NCI-H1417 treated with DMSO at 0.1 percent for 48 hours (cell line): Measurements from ENCODE around the gene SEMA4G.
"Not testable (repeated sequence)": the region's sequence is repeated elsewhere in the genome, so short reads cannot be mapped to it uniquely, and the experiment has no call there.

Source experiments
- DNase-seq: peaks from one replicate; lab custom pipeline; 2025; lab: John Stamatoyannopoulos, UW

The SEMA4G gene

GRCh38 chr10:100970076-100970913 lies 991 bp downstream of the SEMA4G start:
- no peak for DNase-seq

GRCh38 chr10:100970914-100971811 lies 1.9 kb downstream of the SEMA4G start:
- DNase-seq: no peak

GRCh38 chr10:100972115-100972903 lies 3.0 kb downstream of the SEMA4G start:
- no peak for DNase-seq

GRCh38 chr10:100972904-100973535 lies 3.7 kb downstream of the SEMA4G start:
- no peak for DNase-seq

GRCh38 chr10:100975397-100975796 lies 6.1 kb downstream of the SEMA4G start:
- DNase-seq: not testable (repeated sequence)

- DNase-seq: no peak
Observed at GRCh38 chr10:100976906-100977305, 7.6 kb downstream of the SEMA4G start.

- DNase-seq: no peak
Observed at GRCh38 chr10:100977436-100977835, 8.1 kb downstream of the SEMA4G start.

GRCh38 chr10:100978121-100978900 lies 9.0 kb downstream of the SEMA4G start:
- DNase-seq: no peak

- no peak for DNase-seq
Observed at GRCh38 chr10:100978901-100979195, 9.5 kb downstream of the SEMA4G start.

GRCh38 chr10:100979791-100980272 lies 10.5 kb downstream of the SEMA4G start:
- no peak for DNase-seq

GRCh38 chr10:100980311-100980710 lies 11.0 kb downstream of the SEMA4G start:
- DNase-seq: no peak

GRCh38 chr10:100980711-100981110 lies 11.4 kb downstream of the SEMA4G start:
- DNase-seq: no peak

- no peak for DNase-seq
Observed at GRCh38 chr10:100981178-100981772, 12.0 kb downstream of the SEMA4G start.

GRCh38 chr10:100982916-100983830 lies 13.9 kb downstream of the SEMA4G start:
- no peak for DNase-seq

GRCh38 chr10:100983868-100984671 lies 14.8 kb downstream of the SEMA4G start:
- DNase-seq: no peak

GRCh38 chr10:100984672-100985177 lies 15.4 kb downstream of the SEMA4G start:
- no peak for DNase-seq

GRCh38 chr10:100985336-100985735 lies 16.0 kb downstream of the SEMA4G start:
- DNase-seq: no peak

- DNase-seq: no peak
Observed at GRCh38 chr10:100986623-100986951, 17.3 kb downstream of the SEMA4G start.
